Hepatocyte (in vitro differentiated cells): ENCODE results near the gene STAM. TPM values are rescaled to one million over a fixed set of nuclear protein-coding genes. Genes with fewer than 3 reads are reported as not detected.

ENCODE experiments used
- DNase-seq: peaks from one replicate; pipeline ENCODE4 v3.0.0-alpha.2; 2016; ENCODE audit warnings: low spot score
- H2AFZ ChIP-seq: fragments of 200-600 bp; sonication (generic); 2 replicates; pipeline ENCODE4 v1.6.0; 2016; ENCODE audit warnings: antibody characterized with exemption, mild to moderate bottlenecking
- H3K27ac ChIP-seq: fragments of 200-600 bp; sonication (generic); 2 replicates; pipeline ENCODE4 v1.5.1; 2016; ENCODE audit warnings: mild to moderate bottlenecking
- H3K27me3 ChIP-seq: fragments of 200-600 bp; sonication (generic); 2 replicates; pipeline ENCODE4 v1.6.1; 2016
- H3K36me3 ChIP-seq: fragments of 200-600 bp; sonication (generic); replicated peaks from 2 replicates; pipeline ENCODE4 v1.5.1; 2016; ENCODE audit warnings: low read depth; ENCODE audit not compliant: insufficient read depth
- H3K4me1 ChIP-seq: fragments of 200-600 bp; sonication (generic); 2 replicates; pipeline ENCODE4 v1.5.1; 2016; ENCODE audit warnings: mild to moderate bottlenecking, moderate library complexity; ENCODE audit not compliant: insufficient read depth
- H3K4me2 ChIP-seq: fragments of 200-600 bp; sonication (generic); 2 replicates; pipeline ENCODE4 v1.6.0; 2016
- H3K4me3 ChIP-seq: fragments of 200-600 bp; sonication (generic); 2 replicates; pipeline ENCODE4 v1.5.1; 2016; ENCODE audit warnings: mild to moderate bottlenecking
- H3K79me2 ChIP-seq: fragments of 200-600 bp; sonication (generic); 2 replicates; pipeline ENCODE4 v1.6.0; 2017; ENCODE audit warnings: mild to moderate bottlenecking
- H3K9me2 ChIP-seq: fragments of 200-600 bp; sonication (generic); replicated peaks from 2 replicates; pipeline ENCODE4 v1.6.0; 2017; ENCODE audit warnings: mild to moderate bottlenecking; ENCODE audit not compliant: insufficient read depth
- H3K9me3 ChIP-seq: fragments of 200-600 bp; sonication (generic); 2 replicates; pipeline ENCODE4 v1.5.1; 2016; ENCODE audit warnings: low read depth, mild to moderate bottlenecking
- H4K20me1 ChIP-seq: fragments of 200-600 bp; sonication (generic); 2 replicates; pipeline ENCODE4 v1.6.0; 2016; ENCODE audit warnings: mild to moderate bottlenecking; ENCODE audit not compliant: insufficient read depth, poor library complexity, severe bottlenecking
- EZH2 ChIP-seq: fragments of 200-600 bp; sonication (generic); IDR thresholded peaks from 2 replicates; pipeline ENCODE4 v1.6.1; 2016; ENCODE audit warnings: antibody characterized with exemption, mild to moderate bottlenecking, borderline replicate concordance
- EZH2phosphoT487 ChIP-seq: fragments of 200-600 bp; sonication (generic); IDR thresholded peaks from one replicate; pipeline ENCODE4 v1.6.1; 2018; ENCODE audit warnings: antibody characterized with exemption, mild to moderate bottlenecking, low read depth, moderate library complexity; ENCODE audit not compliant: unreplicated experiment, severe bottlenecking
- WGBS: methylation state at CpG from one replicate; pipeline ENCODE4 v1.1.6; 2016; ENCODE audit warnings: low lambda C conversion rate; ENCODE audit errors: missing lambda C conversion rate; 5-methylcytosine and 5-hydroxymethylcytosine counted together
- polyA plus RNA-seq: library from polyadenylated mRNA; unstranded; fragments of >200 nt; fragmentation: Nextera tagmentation; extraction: Ambion mirVana; gene quantifications from 2 replicates; pipeline ENCODE4 v1.2.1, GENCODE V29; 2016
- total RNA-seq: library from RNA; depleted of rRNA; stranded (reverse); fragments of >200 nt; gene quantifications from 2 replicates; pipeline ENCODE4 v1.2.3, GENCODE V29; 2014
- TF ChIP-seq, protein P1 (sequence below): fragments of 200-600 bp; sonication (generic); IDR thresholded peaks from 2 replicates; pipeline ENCODE4 v1.5.1; 2016; ENCODE audit warnings: antibody characterized with exemption, mild to moderate bottlenecking; ENCODE audit not compliant: poor library complexity

Gene STAM
- total and polyA plus RNA-seq, 2 experiments from 2014 or later: 20.6 to 29.9 TPM

DNA sequence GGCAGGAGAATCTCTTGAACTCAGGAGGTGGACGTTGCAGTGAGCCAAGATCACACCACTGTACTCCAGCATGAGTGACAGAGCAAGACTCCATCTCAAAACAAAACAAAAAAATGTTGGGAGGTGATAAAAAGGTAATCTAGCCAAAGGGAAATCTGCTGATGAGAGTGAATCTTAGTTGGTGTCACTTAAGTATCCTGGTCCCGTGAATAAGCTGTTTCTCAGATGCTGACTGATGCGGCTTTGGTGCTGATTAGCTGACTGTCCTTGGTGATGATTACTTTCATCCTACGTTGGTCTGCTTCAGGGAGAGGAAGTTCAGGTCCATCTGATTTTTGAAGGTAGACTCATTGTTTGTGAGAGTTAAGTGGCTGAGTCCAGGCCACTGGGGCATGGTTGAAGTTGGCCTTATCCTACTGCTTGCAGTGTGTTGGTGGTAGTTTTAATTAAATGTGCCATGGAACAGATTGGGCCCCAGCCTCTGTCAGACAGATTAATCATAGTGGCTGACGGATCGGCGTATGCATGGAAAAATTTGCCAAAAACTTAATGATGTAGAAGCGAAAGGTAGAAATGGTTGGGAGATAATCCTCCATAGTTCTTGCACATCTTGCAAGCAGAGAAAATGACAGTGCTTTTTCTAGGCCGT, 90.6 kb downstream of the STAM start:
- Histone ChIP-seq H3K4me1 (no peaks in the 10 kb centered on the region), H3K4me3 (no peak overlapping the region), H3K27ac (no peak overlapping the region), H3K4me2 (no peak overlapping the region), H3K9me3 (no peaks in the 10 kb centered on the region), H4K20me1 (no peaks in the 10 kb centered on the region), H3K9me2 (no peaks in the 10 kb centered on the region), H2AFZ (no peak overlapping the region), H3K79me2 (no peaks in the 10 kb centered on the region), H3K36me3 (no peaks in the 10 kb centered on the region), H3K27me3 (no peaks in the 10 kb centered on the region)
- 90% methylated on average over 9 of the region's 9 CpGs for WGBS
- DNase-seq: no peak
- TF ChIP-seq EZH2phosphoT487 (no peak), EZH2 (no peak)
- TF ChIP-seq, protein P1, sequence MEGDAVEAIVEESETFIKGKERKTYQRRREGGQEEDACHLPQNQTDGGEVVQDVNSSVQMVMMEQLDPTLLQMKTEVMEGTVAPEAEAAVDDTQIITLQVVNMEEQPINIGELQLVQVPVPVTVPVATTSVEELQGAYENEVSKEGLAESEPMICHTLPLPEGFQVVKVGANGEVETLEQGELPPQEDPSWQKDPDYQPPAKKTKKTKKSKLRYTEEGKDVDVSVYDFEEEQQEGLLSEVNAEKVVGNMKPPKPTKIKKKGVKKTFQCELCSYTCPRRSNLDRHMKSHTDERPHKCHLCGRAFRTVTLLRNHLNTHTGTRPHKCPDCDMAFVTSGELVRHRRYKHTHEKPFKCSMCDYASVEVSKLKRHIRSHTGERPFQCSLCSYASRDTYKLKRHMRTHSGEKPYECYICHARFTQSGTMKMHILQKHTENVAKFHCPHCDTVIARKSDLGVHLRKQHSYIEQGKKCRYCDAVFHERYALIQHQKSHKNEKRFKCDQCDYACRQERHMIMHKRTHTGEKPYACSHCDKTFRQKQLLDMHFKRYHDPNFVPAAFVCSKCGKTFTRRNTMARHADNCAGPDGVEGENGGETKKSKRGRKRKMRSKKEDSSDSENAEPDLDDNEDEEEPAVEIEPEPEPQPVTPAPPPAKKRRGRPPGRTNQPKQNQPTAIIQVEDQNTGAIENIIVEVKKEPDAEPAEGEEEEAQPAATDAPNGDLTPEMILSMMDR: no peak

DNA sequence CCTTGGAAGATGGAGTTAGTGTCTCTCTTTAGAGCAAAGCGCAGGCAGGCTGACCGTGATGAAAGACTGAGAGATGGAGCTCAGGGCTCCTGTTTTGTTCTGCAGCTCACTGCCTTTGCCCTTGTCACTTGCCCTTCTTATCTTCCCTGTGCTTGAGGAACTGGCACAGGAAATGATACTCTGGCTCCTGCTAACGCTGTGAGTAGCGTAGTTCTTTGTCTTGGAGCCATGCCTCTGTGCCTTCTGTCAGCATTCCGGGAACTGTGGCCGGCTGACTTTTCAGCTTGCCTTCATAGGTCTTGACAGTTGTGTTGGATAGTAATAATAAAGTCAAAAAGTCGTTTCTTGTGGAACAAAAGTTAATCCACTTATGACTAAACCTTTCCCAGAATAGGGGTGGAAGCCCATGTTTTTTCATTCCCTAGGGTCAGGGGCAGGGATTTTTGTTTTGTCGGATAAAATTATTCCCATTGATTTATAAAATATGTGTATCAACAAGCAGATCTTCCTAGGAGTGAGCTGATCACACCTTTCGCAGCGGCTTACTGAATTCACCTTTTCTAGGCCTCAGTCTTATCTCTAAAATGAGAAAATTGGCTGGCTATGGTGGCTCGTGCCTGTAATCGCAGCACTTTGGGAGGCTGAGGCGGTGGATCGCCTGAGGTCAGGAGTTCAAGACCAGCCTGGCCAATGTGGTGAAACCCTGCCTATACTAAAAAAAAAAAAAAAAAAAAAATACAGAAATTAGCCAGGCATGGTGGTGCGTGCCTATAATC, 91.4 kb downstream of the STAM start:
- no peak for DNase-seq
- Histone ChIP-seq H3K4me3 (no peak overlapping the region), H2AFZ (no peak overlapping the region), H3K27ac (no peak overlapping the region), H3K9me2 (no peaks in the 10 kb centered on the region), H3K4me1 (no peaks in the 10 kb centered on the region), H3K36me3 (no peaks in the 10 kb centered on the region), H3K9me3 (no peaks in the 10 kb centered on the region), H3K4me2 (no peak overlapping the region), H3K79me2 (no peaks in the 10 kb centered on the region), H3K27me3 (no peaks in the 10 kb centered on the region), H4K20me1 (no peaks in the 10 kb centered on the region)
- WGBS: 89% methylated on average over 15 of the region's 15 CpGs
- TF ChIP-seq, protein P1: no peak
- TF ChIP-seq EZH2phosphoT487 (no peak), EZH2 (no peak)

DNA sequence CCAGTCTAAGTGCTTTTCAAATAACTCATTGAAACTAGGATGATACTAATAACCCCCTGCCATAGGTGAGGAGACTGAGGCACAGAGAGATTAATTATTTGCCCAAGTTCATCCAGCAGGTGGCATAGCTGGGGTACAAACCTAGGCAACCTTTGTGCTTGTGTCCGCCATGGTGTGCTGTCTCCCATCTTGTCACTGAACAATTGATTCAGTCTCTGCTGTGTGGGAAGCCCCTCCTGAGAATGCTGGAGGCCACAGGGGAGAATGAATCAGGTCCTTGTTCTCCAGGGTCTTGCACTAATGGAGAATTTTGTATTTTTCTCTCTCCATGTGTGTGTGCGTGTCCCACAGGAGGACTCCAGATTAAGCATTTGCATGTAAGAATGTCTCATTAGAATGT, 92.3 kb downstream of the STAM start:
- DNase-seq: no peak
- no peak overlapping the region for H3K4me2 ChIP-seq
- 93% methylated on average over 2 of the region's 2 CpGs for WGBS
- H2AFZ ChIP-seq: no peak overlapping the region
- no peaks in the 10 kb centered on the region for H3K9me2 ChIP-seq
- H3K4me1 ChIP-seq: no peaks in the 10 kb centered on the region
- H3K79me2 ChIP-seq: no peaks in the 10 kb centered on the region
- no peak overlapping the region for H3K4me3 ChIP-seq
- no peak overlapping the region for H3K27ac ChIP-seq
- TF ChIP-seq, protein P1: no peak
- TF ChIP-seq EZH2phosphoT487 (no peak), EZH2 (no peak)
- H3K9me3 ChIP-seq: no peaks in the 10 kb centered on the region
- H4K20me1 ChIP-seq: no peaks in the 10 kb centered on the region
- no peaks in the 10 kb centered on the region for H3K36me3 ChIP-seq
- H3K27me3 ChIP-seq: no peaks in the 10 kb centered on the region
